Sigmoid colon (tissue), 4 donors: ENCODE measurements around the gene WDHD1.

Source experiments
- POLR2A ChIP-seq, 2 donors: fragments of 450-650 bp; IDR thresholded peaks; one replicate each; pipeline ENCODE4 v1.6.1; 2016; ENCODE audit warnings: antibody characterized with exemption in 2 of 2, mild to moderate bottlenecking in 2 of 2, moderate library complexity in 2 of 2
- POLR2AphosphoS5 ChIP-seq, 4 donors: sonication (generic); formaldehyde crosslinking; IDR thresholded peaks; one replicate each; pipeline ENCODE4 v1.6.1; 2017; ENCODE audit warnings: antibody characterized with exemption in 4 of 4

DNA sequence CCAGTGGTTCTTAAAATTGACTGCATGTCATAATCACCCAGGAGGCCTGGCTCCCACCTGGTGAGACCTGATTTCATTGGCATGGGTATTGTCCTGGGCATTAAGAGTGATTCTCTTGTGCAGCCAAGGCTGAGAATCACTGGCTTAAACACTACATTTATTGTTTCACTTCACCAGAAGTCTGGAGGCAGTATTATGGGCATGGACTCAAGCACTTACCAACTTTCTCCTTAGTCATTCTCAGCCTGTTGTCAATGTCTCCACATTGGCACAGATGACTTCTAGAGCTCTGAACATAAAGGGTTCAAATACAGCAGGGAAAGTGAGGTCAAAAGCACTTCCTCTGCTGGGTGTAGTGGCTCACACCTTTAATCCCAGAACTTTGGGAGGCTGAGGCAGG is 98.7 kb downstream of the WDHD1 start:
- no peak for TF ChIP-seq POLR2AphosphoS5 (IDR thresholded peaks at IDR 0.05)
- no peak for TF ChIP-seq POLR2A (IDR thresholded peaks at IDR 0.05)
